Kidney glomerular epithelial cell (primary cell): ENCODE results near the gene BDH1.

Experiments
- DNase-seq: peaks from one replicate; lab custom pipeline; 2025; lab: John Stamatoyannopoulos, UW

BDH1 gene

GRCh38 chr3:197549261-197549885 lies 6.4 kb downstream of the BDH1 start:
- peak; percentile 39 for DNase-seq

- DNase-seq: no peak
Measured at GRCh38 chr3:197547306-197548011, 8.3 kb downstream of the BDH1 start.

GRCh38 chr3:197546307-197547085 lies 9.3 kb downstream of the BDH1 start:
- no peak for DNase-seq

- no peak for DNase-seq
Measured at GRCh38 chr3:197545571-197545970, 10.2 kb downstream of the BDH1 start.

- DNase-seq: no peak
Measured at GRCh38 chr3:197545101-197545500, 10.7 kb downstream of the BDH1 start.

GRCh38 chr3:197542741-197543454 lies 12.9 kb downstream of the BDH1 start:
- DNase-seq: no peak

GRCh38 chr3:197541756-197542539 lies 13.8 kb downstream of the BDH1 start:
- DNase-seq: no peak

GRCh38 chr3:197540961-197541377 lies 14.8 kb downstream of the BDH1 start:
- no peak for DNase-seq

- no peak for DNase-seq
Measured at GRCh38 chr3:197539651-197540051, 16.1 kb downstream of the BDH1 start.

- DNase-seq: no peak
Measured at GRCh38 chr3:197533927-197534725, 21.6 kb downstream of the BDH1 start.

- DNase-seq: no peak
Measured at GRCh38 chr3:197533396-197533795, 22.4 kb downstream of the BDH1 start.

- DNase-seq: no peak
Measured at GRCh38 chr3:197532388-197532787, 23.4 kb downstream of the BDH1 start.

- no peak for DNase-seq
Measured at GRCh38 chr3:197528190-197528589, 27.6 kb downstream of the BDH1 start.

- no peak for DNase-seq
Measured at GRCh38 chr3:197527569-197527968, 28.2 kb downstream of the BDH1 start.

- DNase-seq: no peak
Measured at GRCh38 chr3:197525706-197526105, 30.1 kb downstream of the BDH1 start.

- no peak for DNase-seq
Measured at GRCh38 chr3:197524128-197524527, 31.6 kb downstream of the BDH1 start.

GRCh38 chr3:197523526-197523925 lies 32.2 kb downstream of the BDH1 start:
- no peak for DNase-seq

GRCh38 chr3:197522881-197523441 lies 32.8 kb downstream of the BDH1 start:
- no peak for DNase-seq

GRCh38 chr3:197522183-197522715 lies 33.5 kb downstream of the BDH1 start:
- DNase-seq: no peak
